Smooth muscle cell (in vitro differentiated cells): ENCODE results near the gene TMEM192. TPM values are rescaled to one million over a fixed set of nuclear protein-coding genes. Genes with fewer than 3 reads are reported as not detected.
"Not testable (repeated sequence)": the region's sequence is repeated elsewhere in the genome, so short reads cannot be mapped to it uniquely, and the experiment has no call there.

Experiments used
- DNase-seq: peaks from one replicate; lab custom pipeline; 2025; ENCODE audit not compliant: unreplicated experiment; lab: John Stamatoyannopoulos, UW
- H2AFZ ChIP-seq: fragments of 200-600 bp; sonication (generic); 2 replicates; pipeline ENCODE4 v1.6.0; 2016; ENCODE audit warnings: antibody characterized with exemption, low read depth, mild to moderate bottlenecking
- H3F3A ChIP-seq: fragments of 200-600 bp; sonication (generic); 2 replicates; pipeline ENCODE4 v1.6.0; 2017; ENCODE audit warnings: antibody characterized with exemption, low read depth
- H3K27ac ChIP-seq: fragments of 200-600 bp; sonication (generic); 2 replicates; pipeline ENCODE4 v1.5.1; 2016; ENCODE audit warnings: low read depth, mild to moderate bottlenecking
- H3K27me3 ChIP-seq: fragments of 200-600 bp; sonication (generic); 2 replicates; pipeline ENCODE4 v1.6.1; 2016; ENCODE audit warnings: low read depth, mild to moderate bottlenecking
- H3K36me3 ChIP-seq: fragments of 200-600 bp; sonication (generic); 2 replicates; pipeline ENCODE4 v1.5.1; 2016; ENCODE audit warnings: low read depth
- H3K4me1 ChIP-seq: fragments of 200-600 bp; sonication (generic); 2 replicates; pipeline ENCODE4 v1.5.1; 2016; ENCODE audit warnings: low read depth
- H3K4me2 ChIP-seq: fragments of 200-600 bp; sonication (generic); 2 replicates; pipeline ENCODE4 v1.6.0; 2016; ENCODE audit warnings: mild to moderate bottlenecking
- H3K4me3 ChIP-seq: fragments of 200-600 bp; sonication (generic); 2 replicates; pipeline ENCODE4 v1.5.1; 2016; ENCODE audit warnings: mild to moderate bottlenecking
- H3K79me2 ChIP-seq: fragments of 200-600 bp; sonication (generic); 2 replicates; pipeline ENCODE4 v1.6.0; 2016; ENCODE audit warnings: low read depth, mild to moderate bottlenecking
- H3K9ac ChIP-seq: fragments of 200-600 bp; sonication (generic); 2 replicates; pipeline ENCODE4 v1.6.0; 2016; ENCODE audit warnings: low read depth
- H3K9me3 ChIP-seq: fragments of 200-600 bp; sonication (generic); replicated peaks from 2 replicates; pipeline ENCODE4 v1.5.1; 2016; ENCODE audit warnings: low read depth
- H4K20me1 ChIP-seq: fragments of 200-600 bp; sonication (generic); 2 replicates; pipeline ENCODE4 v1.6.0; 2016; ENCODE audit warnings: low read depth
- CTCF ChIP-seq: fragments of 200-600 bp; sonication (generic); IDR thresholded peaks from 2 replicates; pipeline ENCODE4 v1.5.1; 2017; ENCODE audit warnings: borderline replicate concordance, mild to moderate bottlenecking, antibody characterized with exemption; ENCODE audit not compliant: insufficient read depth, poor library complexity, severe bottlenecking
- WGBS: methylation state at CpG from one replicate; pipeline ENCODE4 v1.1.7; 2016; ENCODE audit warnings: low lambda C conversion rate; 5-methylcytosine and 5-hydroxymethylcytosine counted together
- polyA plus RNA-seq: library from polyadenylated mRNA; unstranded; fragments of >200 nt; fragmentation: Nextera tagmentation; extraction: Ambion mirVana; gene quantifications from 2 replicates; pipeline ENCODE4 v1.2.1, GENCODE V29; 2016
- total RNA-seq: library from RNA; depleted of rRNA; stranded (reverse); fragments of >200 nt; gene quantifications from 2 replicates; pipeline ENCODE4 v1.2.3, GENCODE V29; 2014

The TMEM192 gene
- total and polyA plus RNA-seq, 2 experiments from 2014 or later = 6.2 to 11.0 TPM

- no peak for TF ChIP-seq CTCF
- H3K9ac ChIP-seq = no peak overlapping the region
- H3K4me3 ChIP-seq = no peak overlapping the region
- no peak overlapping the region for H3K4me2 ChIP-seq
- H3K27ac ChIP-seq = no peak overlapping the region
- no peaks in the 10 kb centered on the region for H3K4me1 ChIP-seq
- no peaks in the 10 kb centered on the region for H3F3A ChIP-seq
- DNase-seq = no peak
- H2AFZ ChIP-seq = no peak overlapping the region
- no peaks in the 10 kb centered on the region for H3K27me3 ChIP-seq
- H3K36me3 ChIP-seq = no peaks in the 10 kb centered on the region
- H4K20me1 ChIP-seq = no peaks in the 10 kb centered on the region
- H3K9me3 ChIP-seq = no peaks in the 10 kb centered on the region
- H3K79me2 ChIP-seq = no peaks in the 10 kb centered on the region
- WGBS = 59% methylated on average over 7 of the region's 7 CpGs
These were observed 84.8 kb downstream of the TMEM192 start for GRCh38 chr4:165027762-165028402.

- H3K4me3 ChIP-seq, H3K79me2 ChIP-seq, H3K9me3 ChIP-seq, H3F3A ChIP-seq, H3K9ac ChIP-seq, H3K4me1 ChIP-seq, H3K4me2 ChIP-seq, H2AFZ ChIP-seq, DNase-seq, H3K27ac ChIP-seq, H3K36me3 ChIP-seq, H3K27me3 ChIP-seq, H4K20me1 ChIP-seq: not testable (repeated sequence)
- WGBS = 96% methylated on average over 8 of the region's 8 CpGs
These were observed 86.9 kb downstream of the TMEM192 start for GRCh38 chr4:165025782-165026181.

Other genes starting within 250 kb of the TMEM192 start
- 0.09 and 1.7 TPM in 2 replicates for gene APELA, start 235.7 kb downstream of the TMEM192 start, total RNA-seq
- gene APELA, start 235.7 kb downstream of the TMEM192 start, polyA plus RNA-seq = not detected in 2 replicates
- not detected in 2 replicates for gene TRIM61, start 135.2 kb downstream of the TMEM192 start, total RNA-seq
- not detected in 2 replicates for gene TRIM61, start 135.2 kb downstream of the TMEM192 start, polyA plus RNA-seq
- not detected in 2 replicates for gene TRIM60, start 80.9 kb downstream of the TMEM192 start, total RNA-seq
- not detected in 2 replicates for gene TRIM60, start 80.9 kb downstream of the TMEM192 start, polyA plus RNA-seq
- not detected in 2 replicates for gene TRIM75, start 59.0 kb downstream of the TMEM192 start, total RNA-seq
- gene TRIM75, start 59.0 kb downstream of the TMEM192 start, polyA plus RNA-seq = not detected in 2 replicates
- gene KLHL2, start 94.7 kb upstream of the TMEM192 start, total RNA-seq = 18.6 TPM in 2 replicates
- gene KLHL2, start 94.7 kb upstream of the TMEM192 start, polyA plus RNA-seq = 2.6 and 4.9 TPM in 2 replicates
- 218 and 299 TPM in 2 replicates for gene MSMO1, start 214.8 kb upstream of the TMEM192 start, total RNA-seq
- gene MSMO1, start 214.8 kb upstream of the TMEM192 start, polyA plus RNA-seq = 133 and 214 TPM in 2 replicates